ENCODE results near the gene PMPCA. TPM values are rescaled to one million over a fixed set of nuclear protein-coding genes. Genes with fewer than 3 reads are reported as not detected.
A peak's percentile ranks its signal among the peaks of the same experiment; 100 is the strongest.

The PMPCA gene
- total RNA-seq, 2 donors from 2014 or later = 49.4 to 66.1 TPM

- ATAC-seq = peak; percentile 67 to 69
- peak; percentile 79 for DNase-seq
- intact Hi-C loops (cut with DNase I) = no loop called here
Measured at GRCh38 chr9:136372561-136373299, 37.7 kb upstream of the PMPCA start.

- peak; percentile 12 to 59 for ATAC-seq
- DNase-seq = no peak
- intact Hi-C loops (cut with DNase I) = no loop called here
Measured at GRCh38 chr9:136373300-136374182, 36.9 kb upstream of the PMPCA start, which contains the start of gene CARD9. TSS of gene CARD9 (minus strand) at chr9:136373669. CDS start at chr9:136372078, 1,591 bp downstream.

GRCh38 chr9:136374183-136374575 is 36.3 kb upstream of the PMPCA start:
- intact Hi-C loops (cut with DNase I) = no loop called here
- no peak for DNase-seq
- ATAC-seq = no peak

GRCh38 chr9:136375096-136375495 is 35.4 kb upstream of the PMPCA start:
- intact Hi-C loops (cut with DNase I) = no loop called here
- no peak for DNase-seq

GRCh38 chr9:136376457-136376856 is 34.0 kb upstream of the PMPCA start:
- DNase-seq (no peak), ATAC-seq (no peak)
- intact Hi-C loops (cut with DNase I) = no loop called here

More at GRCh38 chr9:136375096-136375495, 35.4 kb upstream of the PMPCA start:
- no peak for ATAC-seq

GRCh38 chr9:136377341-136378169 is 32.9 kb upstream of the PMPCA start:
- intact Hi-C loops (cut with DNase I) = no loop called here
- no peak for DNase-seq
- no peak for ATAC-seq

- intact Hi-C loops (cut with DNase I) = no loop called here
- DNase-seq (no peak), ATAC-seq (peak in 1 of 2 donors; percentile 5)
Measured at GRCh38 chr9:136378170-136379002, 32.1 kb upstream of the PMPCA start.

- intact Hi-C loops (cut with DNase I) = no loop called here
- DNase-seq (no peak), ATAC-seq (no peak)
Measured at GRCh38 chr9:136379003-136379287, 31.5 kb upstream of the PMPCA start.

- ATAC-seq (no peak), DNase-seq (no peak)
- intact Hi-C loops (cut with DNase I) = no loop called here
Measured at GRCh38 chr9:136379401-136379800, 31.1 kb upstream of the PMPCA start.

- intact Hi-C loops (cut with DNase I) = no loop called here
- DNase-seq = no peak
- no peak for ATAC-seq
Measured at GRCh38 chr9:136379891-136380290, 30.6 kb upstream of the PMPCA start.

- DNase-seq (no peak), ATAC-seq (no peak)
- intact Hi-C loops (cut with DNase I) = no loop called here
Measured at GRCh38 chr9:136380381-136380780, 30.1 kb upstream of the PMPCA start.

GRCh38 chr9:136381311-136381710 is 29.1 kb upstream of the PMPCA start:
- DNase-seq (no peak), ATAC-seq (peak; percentile 20 to 81)
- intact Hi-C loops (cut with DNase I) = no loop called here

GRCh38 chr9:136381966-136382513 is 28.4 kb upstream of the PMPCA start:
- intact Hi-C loops (cut with DNase I) = no loop called here
- ATAC-seq (no peak), DNase-seq (no peak)

- DNase-seq (no peak), ATAC-seq (no peak)
- intact Hi-C loops (cut with DNase I) = no loop called here
Measured at GRCh38 chr9:136383436-136383835, 27.0 kb upstream of the PMPCA start.

- intact Hi-C loops (cut with DNase I) = no loop called here
- ATAC-seq (no peak), DNase-seq (no peak)
Measured at GRCh38 chr9:136385015-136385414, 25.4 kb upstream of the PMPCA start.

- no peak for ATAC-seq
- intact Hi-C loops (cut with DNase I) = no loop called here
- no peak for DNase-seq
Measured at GRCh38 chr9:136386018-136386417, 24.4 kb upstream of the PMPCA start.

- ATAC-seq = no peak
- no peak for DNase-seq
- intact Hi-C loops (cut with DNase I) = no loop called here
Measured at GRCh38 chr9:136387217-136387616, 23.2 kb upstream of the PMPCA start.

GRCh38 chr9:136389396-136389795 is 21.1 kb upstream of the PMPCA start:
- DNase-seq (no peak), ATAC-seq (no peak)
- intact Hi-C loops (cut with DNase I) = no loop called here
